ENCODE results near the gene OS9. TPM values are rescaled to one million over a fixed set of nuclear protein-coding genes. Genes with fewer than 3 reads are reported as not detected.

Gene OS9
- total and polyA plus RNA-seq, 9 of the 15 experiments (the other 6 are each of a cell fraction or from before 2014, with no cell fraction given): 4.6 to 105 (median 89.5) TPM

- no peak for TF ChIP-seq GMEB1 (CRISPR knock-in tag; IDR thresholded peaks at IDR 0.05)
- no peak for TF ChIP-seq MBD1 (CRISPR knock-in tag; IDR thresholded peaks at IDR 0.05)
- TF ChIP-seq DDX20 (tag; IDR thresholded peaks at IDR 0.05; ENCODE audit: low read depth): no peak
- TF ChIP-seq FOXO4 (CRISPR knock-in tag; IDR thresholded peaks at IDR 0.05): no peak
- no peak for TF ChIP-seq SMAD2 (IDR thresholded peaks at IDR 0.05; ENCODE audit: low read depth, low read length)
- no peak for TF ChIP-seq ZNF280B (CRISPR knock-in tag; IDR thresholded peaks at IDR 0.05)
- no peak for TF ChIP-seq ZKSCAN1 (IDR thresholded peaks at IDR 0.05; ENCODE audit: low read depth, low read length)
- TF ChIP-seq THRB (CRISPR knock-in tag; conservative IDR thresholded peaks at IDR 0.05): no peak
- no peak for TF ChIP-seq PHF20 (IDR thresholded peaks at IDR 0.05; ENCODE audit: partially characterized antibody)
- no peak; the same call in 1 of the 2 replicates for TF ChIP-seq NFATC3 (IDR thresholded peaks at IDR 0.05)
- no peak for TF ChIP-seq LEF1 (IDR thresholded peaks at IDR 0.05)
- no peak for TF ChIP-seq TEAD4 (IDR thresholded peaks at IDR 0.05; ENCODE audit: low read length)
- TF ChIP-seq TEAD4 (CRISPR knock-in tag; IDR thresholded peaks at IDR 0.05; ENCODE audit: borderline replicate concordance): no peak
- TF ChIP-seq ATF2 (CRISPR knock-in tag; IDR thresholded peaks at IDR 0.05): peak; percentile 73; the same call in 1 of the 2 replicates
- no peak for TF ChIP-seq ZNF408 (CRISPR knock-in tag; IDR thresholded peaks at IDR 0.05; ENCODE audit: low read depth)
- no peak for TF ChIP-seq ADNP (tag; IDR thresholded peaks at IDR 0.05)
- TF ChIP-seq ZNF395 (CRISPR knock-in tag; IDR thresholded peaks at IDR 0.05): no peak
Measured at GRCh38 chr12:57744777-57745484, 51.0 kb downstream of the OS9 start, which contains the start of gene TSPAN31 (continued).
